ENCODE results near the gene LGALS9C. TPM values are rescaled to one million over a fixed set of nuclear protein-coding genes. Genes with fewer than 3 reads are reported as not detected.
"Not testable (repeated sequence)": the region's sequence is repeated elsewhere in the genome, so short reads cannot be mapped to it uniquely, and the experiment has no call there.

LGALS9C gene
- total RNA-seq, 1 donor from 2014 or later = 5.6 TPM

- DNase-seq = not testable (repeated sequence)
These were observed 53.8 kb downstream of the LGALS9C start for GRCh38 chr17:18530405-18530804.

GRCh38 chr17:18542234-18542633 lies 65.6 kb downstream of the LGALS9C start:
- not testable (repeated sequence) for DNase-seq

DNA sequence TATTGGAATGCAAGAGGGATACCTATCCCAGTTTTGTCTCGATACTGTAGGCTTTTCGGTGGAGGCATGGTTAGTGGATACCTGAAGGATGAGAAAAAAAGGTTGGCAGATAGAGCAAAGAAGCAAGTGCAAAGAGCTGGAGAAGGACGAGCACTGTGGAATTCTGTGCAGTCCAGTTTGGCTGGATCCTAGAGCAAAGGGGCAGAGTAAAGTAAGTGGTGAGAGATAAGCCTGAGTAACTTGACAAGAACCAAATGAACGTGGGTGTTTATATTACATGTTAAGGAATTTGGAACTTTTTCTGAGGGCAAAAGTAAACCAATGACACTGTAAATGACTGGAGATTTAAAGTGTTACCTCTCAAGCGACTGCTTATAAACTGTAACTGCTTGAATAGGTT lies 66.3 kb downstream of the LGALS9C start:
- DNase-seq = not testable (repeated sequence)

Small RNAs within 50 kb of the gene (small RNA-seq; reads per million reads assigned to genes)
- gene AL353997.1 (ENCODE audit: low replicate concordance) (not detected), gene AL353997.4 (ENCODE audit: low replicate concordance) (not detected)

Other genes with a start within 250 kb of the LGALS9C start
- gene FLII, start 218.1 kb upstream of the LGALS9C start, total RNA-seq = 201 TPM
- 26.6 TPM for gene MIEF2, start 216.1 kb upstream of the LGALS9C start, total RNA-seq
- gene TOP3A, start 161.8 kb upstream of the LGALS9C start, total RNA-seq = 30.2 TPM
- gene SMCR8, start 161.5 kb upstream of the LGALS9C start, total RNA-seq = 12.8 TPM
- 34.4 TPM for gene SHMT1, start 113.2 kb upstream of the LGALS9C start, total RNA-seq
- gene EVPLL, start 99.0 kb upstream of the LGALS9C start, total RNA-seq = 3.5 TPM
- not detected for gene TBC1D28, start 167.6 kb downstream of the LGALS9C start, total RNA-seq
- 4.8 TPM for gene FOXO3B, start 205.5 kb downstream of the LGALS9C start, total RNA-seq